ENCODE results near the gene PLSCR4.
A peak's percentile ranks its signal among the peaks of the same experiment; 100 is the strongest.
"Not testable (repeated sequence)": the region's sequence is repeated elsewhere in the genome, so short reads cannot be mapped to it uniquely, and the experiment has no call there.

The PLSCR4 gene

DNA sequence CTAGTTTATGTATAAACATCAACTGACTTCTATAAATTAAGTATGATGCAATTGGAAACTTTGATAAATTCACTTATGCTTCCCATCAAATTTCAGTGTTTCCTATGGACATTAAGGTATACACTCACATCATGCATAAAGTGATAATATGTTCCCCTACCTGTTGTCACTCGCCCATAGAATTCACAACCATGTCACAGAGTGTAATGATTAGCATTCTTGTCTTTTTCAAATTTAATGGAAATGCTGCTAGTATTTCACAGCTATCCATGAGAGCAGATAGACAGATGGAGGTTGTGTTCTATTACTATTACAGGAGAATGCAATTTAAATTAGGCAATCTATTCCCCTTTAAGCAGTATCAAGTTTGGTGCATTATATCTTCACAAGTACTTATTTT, 984 bp downstream of the PLSCR4 start:
- Histone ChIP-seq H3K4me3 (ENCODE audit: low read length in 2 of 2) (peak overlapping the region; percentile 83 to 86), H3K9ac (ENCODE audit: low read depth in 1 of 2, low read length in 2 of 2) (peak overlapping the region; percentile 75 to 86), H3K36me3 (ENCODE audit: control insufficient read depth in 2 of 2, insufficient read depth in 2 of 2, low read length in 2 of 2) (no peaks in the 10 kb centered on the region), H3K27me3 (ENCODE audit: control insufficient read depth in 2 of 2, insufficient read depth in 2 of 2, low read length in 2 of 2) (no peaks in the 10 kb centered on the region), H3K4me1 (ENCODE audit: control insufficient read depth in 2 of 2, insufficient read depth in 2 of 2, low read length in 2 of 2) (peaks cover 4 to 5% of the 10 kb centered on the region in 2 donors), H3K9me3 (ENCODE audit: control insufficient read depth in 2 of 2, low read length in 2 of 2) (no peaks in the 10 kb centered on the region), H3K27ac (ENCODE audit: low read depth in 2 of 2, low read length in 2 of 2) (peak overlapping the region; percentile 90)

DNA sequence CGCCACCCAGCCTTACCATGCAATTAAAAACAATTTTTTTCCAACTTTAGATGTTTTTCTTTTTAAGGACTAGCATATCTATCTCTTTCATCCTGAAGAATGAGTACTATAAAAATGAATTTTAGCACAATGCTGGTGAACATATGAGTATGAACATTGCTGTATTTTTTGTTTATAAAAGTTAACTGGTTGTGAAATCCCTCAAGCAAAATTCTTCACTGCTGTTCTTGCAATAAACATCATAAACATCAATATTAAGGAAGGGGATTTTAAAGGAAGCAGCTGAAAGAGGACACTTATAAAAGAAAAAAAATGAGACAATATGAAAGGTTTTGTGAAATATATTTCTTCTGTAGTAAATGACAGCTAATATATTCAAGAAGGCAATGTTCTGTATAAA, 3.0 kb downstream of the PLSCR4 start:
- Histone ChIP-seq H3K4me3 (ENCODE audit: low read length in 2 of 2) (no peak overlapping the region), H3K27ac (ENCODE audit: low read depth in 2 of 2, low read length in 2 of 2) (no peak overlapping the region), H3K27me3 (ENCODE audit: control insufficient read depth in 2 of 2, insufficient read depth in 2 of 2, low read length in 2 of 2) (no peaks in the 10 kb centered on the region)

GRCh38 chr3:146246526-146246925, 4.4 kb downstream of the PLSCR4 start:
- Histone ChIP-seq H3K27me3 (ENCODE audit: control insufficient read depth in 2 of 2, insufficient read depth in 2 of 2, low read length in 2 of 2) (no peaks in the 10 kb centered on the region), H3K27ac (ENCODE audit: low read depth in 2 of 2, low read length in 2 of 2) (no peak overlapping the region), H3K36me3 (ENCODE audit: control insufficient read depth in 2 of 2, insufficient read depth in 2 of 2, low read length in 2 of 2) (no peaks in the 10 kb centered on the region), H3K4me3 (ENCODE audit: low read length in 2 of 2) (no peak overlapping the region), H3K9ac (ENCODE audit: low read depth in 1 of 2, low read length in 2 of 2) (no peak overlapping the region), H3K4me1 (ENCODE audit: control insufficient read depth in 2 of 2, insufficient read depth in 2 of 2, low read length in 2 of 2) (peaks cover 4 to 5% of the 10 kb centered on the region in 2 donors), H3K9me3 (ENCODE audit: control insufficient read depth in 2 of 2, low read length in 2 of 2) (no peaks in the 10 kb centered on the region)

More for the DNA sequence above, 3.0 kb downstream of the PLSCR4 start:
- H3K9me3 ChIP-seq (ENCODE audit: control insufficient read depth in 2 of 2, low read length in 2 of 2), result no peaks in the 10 kb centered on the region
- peaks cover 4 to 5% of the 10 kb centered on the region in 2 donors for H3K4me1 ChIP-seq (ENCODE audit: control insufficient read depth in 2 of 2, insufficient read depth in 2 of 2, low read length in 2 of 2)
- H3K36me3 ChIP-seq (ENCODE audit: control insufficient read depth in 2 of 2, insufficient read depth in 2 of 2, low read length in 2 of 2), result no peaks in the 10 kb centered on the region
- H3K9ac ChIP-seq (ENCODE audit: low read depth in 1 of 2, low read length in 2 of 2), result no peak overlapping the region

DNA sequence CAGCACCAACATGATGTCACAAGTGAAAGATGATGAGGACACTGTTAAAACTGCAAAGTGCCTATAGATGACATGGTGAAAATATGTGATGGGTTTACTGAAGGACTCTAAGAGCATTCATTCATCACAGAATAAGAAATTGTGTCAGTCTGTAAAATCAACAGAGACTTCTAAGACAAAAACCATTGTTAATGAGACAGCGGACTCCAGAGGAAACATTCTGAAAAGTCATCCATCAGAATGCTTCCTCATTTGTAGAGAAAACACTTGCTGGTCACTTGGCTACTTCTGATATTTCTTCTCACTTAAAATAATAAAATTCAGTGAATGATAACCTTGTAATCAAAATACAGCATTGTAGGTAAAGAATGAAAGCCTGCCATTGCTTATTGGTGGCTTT, 7.3 kb downstream of the PLSCR4 start:
- Histone ChIP-seq H3K36me3 (ENCODE audit: control insufficient read depth in 2 of 2, insufficient read depth in 2 of 2, low read length in 2 of 2) (no peaks in the 10 kb centered on the region), H3K27me3 (ENCODE audit: control insufficient read depth in 2 of 2, insufficient read depth in 2 of 2, low read length in 2 of 2) (no peaks in the 10 kb centered on the region), H3K9me3 (ENCODE audit: control insufficient read depth in 2 of 2, low read length in 2 of 2) (no peaks in the 10 kb centered on the region), H3K27ac (ENCODE audit: low read depth in 2 of 2, low read length in 2 of 2) (no peak overlapping the region), H3K4me3 (ENCODE audit: low read length in 2 of 2) (no peak overlapping the region), H3K9ac (ENCODE audit: low read depth in 1 of 2, low read length in 2 of 2) (no peak overlapping the region), H3K4me1 (ENCODE audit: control insufficient read depth in 2 of 2, insufficient read depth in 2 of 2, low read length in 2 of 2) (peaks cover 0 to under 1% of the 10 kb centered on the region in 2 donors)

DNA sequence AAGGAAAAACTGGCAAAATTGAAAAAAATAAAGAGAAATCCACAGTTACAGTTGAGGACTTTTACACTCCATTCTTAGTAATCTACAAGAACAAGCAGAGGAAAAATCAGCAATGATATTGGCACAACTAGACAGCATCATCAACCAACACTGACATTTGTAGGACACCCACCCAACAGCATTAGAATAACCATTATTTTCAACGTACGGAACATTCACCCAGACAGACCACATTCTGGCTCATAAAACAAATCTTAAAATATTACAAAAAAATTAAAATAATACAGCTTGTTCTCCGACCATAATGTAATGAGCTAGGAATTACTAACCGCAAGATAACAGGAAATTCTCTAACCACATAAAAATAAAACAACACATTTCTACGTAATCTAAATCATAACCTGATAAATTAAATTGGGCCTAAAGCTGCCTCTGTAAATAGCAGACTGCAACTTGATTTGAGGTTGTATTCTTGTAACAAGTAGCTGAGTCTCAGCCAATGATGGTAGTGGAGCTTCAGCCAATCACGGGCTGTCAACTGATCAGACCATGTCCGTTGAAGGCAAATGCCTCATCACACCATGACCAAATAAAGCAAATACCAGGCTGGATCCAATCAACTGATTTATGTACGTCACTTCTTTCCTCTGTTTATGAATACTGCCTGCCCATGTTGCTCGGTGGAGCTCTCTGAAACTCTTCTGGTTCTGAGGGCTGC, 9.2 kb downstream of the PLSCR4 start:
- H3K4me1 ChIP-seq (ENCODE audit: control insufficient read depth in 2 of 2, insufficient read depth in 2 of 2, low read length in 2 of 2), result no peaks in the 10 kb centered on the region
- H3K36me3 ChIP-seq (ENCODE audit: control insufficient read depth in 2 of 2, insufficient read depth in 2 of 2, low read length in 2 of 2), result no peaks in the 10 kb centered on the region
- no peak overlapping the region for H3K9ac ChIP-seq (ENCODE audit: low read depth in 1 of 2, low read length in 2 of 2)
- H3K4me3 ChIP-seq (ENCODE audit: low read length in 2 of 2), result no peak overlapping the region
- H3K27me3 ChIP-seq (ENCODE audit: control insufficient read depth in 2 of 2, insufficient read depth in 2 of 2, low read length in 2 of 2), result no peaks in the 10 kb centered on the region
- H3K27ac ChIP-seq (ENCODE audit: low read depth in 2 of 2, low read length in 2 of 2), result no peak overlapping the region
- peaks cover 0 to 4% of the 10 kb centered on the region in 2 donors for H3K9me3 ChIP-seq (ENCODE audit: control insufficient read depth in 2 of 2, low read length in 2 of 2)

DNA sequence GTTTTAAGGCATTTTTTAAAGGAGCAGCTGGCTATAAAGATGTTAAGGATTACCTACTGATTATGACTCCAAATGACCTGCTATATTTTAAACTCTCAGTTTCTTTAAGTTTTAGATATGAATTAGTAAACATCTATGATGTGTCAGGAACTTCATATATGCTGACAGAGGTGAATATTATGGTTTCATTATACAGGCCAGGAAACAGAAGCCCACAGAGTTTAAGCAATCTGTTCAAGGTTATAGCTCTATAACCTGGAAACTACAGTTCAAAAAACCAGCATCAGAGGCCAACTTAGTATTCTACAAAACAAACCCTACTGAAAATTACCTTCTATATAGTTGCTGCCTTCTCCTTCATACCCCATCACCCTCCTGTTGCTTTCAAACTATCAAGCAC, 17.4 kb downstream of the PLSCR4 start:
- peaks cover 0 to 6% of the 10 kb centered on the region in 2 donors for H3K4me1 ChIP-seq (ENCODE audit: control insufficient read depth in 2 of 2, insufficient read depth in 2 of 2, low read length in 2 of 2)
- H3K4me3 ChIP-seq (ENCODE audit: low read length in 2 of 2), result no peak overlapping the region
- no peak overlapping the region for H3K27ac ChIP-seq (ENCODE audit: low read depth in 2 of 2, low read length in 2 of 2)
- H3K27me3 ChIP-seq (ENCODE audit: control insufficient read depth in 2 of 2, insufficient read depth in 2 of 2, low read length in 2 of 2), result no peaks in the 10 kb centered on the region
- H3K9ac ChIP-seq (ENCODE audit: low read depth in 1 of 2, low read length in 2 of 2), result no peak overlapping the region
- H3K36me3 ChIP-seq (ENCODE audit: control insufficient read depth in 2 of 2, insufficient read depth in 2 of 2, low read length in 2 of 2), result no peaks in the 10 kb centered on the region
- H3K9me3 ChIP-seq (ENCODE audit: control insufficient read depth in 2 of 2, low read length in 2 of 2), result peaks cover 0 to 4% of the 10 kb centered on the region in 2 donors

DNA sequence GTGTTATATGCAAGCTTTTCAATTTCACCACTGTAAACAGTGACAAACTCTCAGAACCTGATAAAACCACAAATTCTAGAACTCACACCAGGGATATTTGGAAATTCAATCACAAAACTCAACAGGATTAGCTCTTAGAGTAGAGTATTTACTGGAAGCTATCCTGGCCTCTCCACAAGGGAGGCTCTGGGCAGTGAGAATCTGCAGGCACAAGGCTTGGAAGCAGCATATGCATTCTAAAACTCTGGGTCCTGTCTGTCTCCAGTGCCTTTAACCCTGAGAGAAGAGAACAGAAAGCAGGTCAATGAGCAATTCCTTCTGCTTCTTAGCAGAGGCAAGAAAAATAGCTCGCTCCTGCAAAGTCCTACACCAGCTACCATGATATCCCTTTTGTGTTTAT, 23.4 kb downstream of the PLSCR4 start:
- Histone ChIP-seq H3K9me3 (ENCODE audit: control insufficient read depth in 2 of 2, low read length in 2 of 2) (no peaks in the 10 kb centered on the region), H3K36me3 (ENCODE audit: control insufficient read depth in 2 of 2, insufficient read depth in 2 of 2, low read length in 2 of 2) (no peaks in the 10 kb centered on the region), H3K4me1 (ENCODE audit: control insufficient read depth in 2 of 2, insufficient read depth in 2 of 2, low read length in 2 of 2) (peaks cover 3 to 19% of the 10 kb centered on the region in 2 donors), H3K27me3 (ENCODE audit: control insufficient read depth in 2 of 2, insufficient read depth in 2 of 2, low read length in 2 of 2) (no peaks in the 10 kb centered on the region), H3K9ac (ENCODE audit: low read depth in 1 of 2, low read length in 2 of 2) (no peak overlapping the region), H3K27ac (ENCODE audit: low read depth in 2 of 2, low read length in 2 of 2) (no peak overlapping the region), H3K4me3 (ENCODE audit: low read length in 2 of 2) (no peak overlapping the region)

- Histone ChIP-seq H3K9me3 (ENCODE audit: control insufficient read depth in 2 of 2, low read length in 2 of 2) (no peaks in the 10 kb centered on the region), H3K27ac (ENCODE audit: low read depth in 2 of 2, low read length in 2 of 2) (no peak overlapping the region), H3K4me3 (ENCODE audit: low read length in 2 of 2) (no peak overlapping the region), H3K36me3 (ENCODE audit: control insufficient read depth in 2 of 2, insufficient read depth in 2 of 2, low read length in 2 of 2) (no peaks in the 10 kb centered on the region), H3K4me1 (ENCODE audit: control insufficient read depth in 2 of 2, insufficient read depth in 2 of 2, low read length in 2 of 2) (peaks cover 4 to 21% of the 10 kb centered on the region in 2 donors), H3K9ac (ENCODE audit: low read depth in 1 of 2, low read length in 2 of 2) (no peak overlapping the region), H3K27me3 (ENCODE audit: control insufficient read depth in 2 of 2, insufficient read depth in 2 of 2, low read length in 2 of 2) (no peaks in the 10 kb centered on the region)
These were observed 24.0 kb downstream of the PLSCR4 start for GRCh38 chr3:146226881-146227280.

GRCh38 chr3:146225458-146225857, 25.4 kb downstream of the PLSCR4 start:
- not testable (repeated sequence) for H3K27ac ChIP-seq (ENCODE audit: low read depth in 2 of 2, low read length in 2 of 2); H3K36me3 ChIP-seq (ENCODE audit: control insufficient read depth in 2 of 2, insufficient read depth in 2 of 2, low read length in 2 of 2); H3K9ac ChIP-seq (ENCODE audit: low read depth in 1 of 2, low read length in 2 of 2); H3K9me3 ChIP-seq (ENCODE audit: control insufficient read depth in 2 of 2, low read length in 2 of 2); H3K4me3 ChIP-seq (ENCODE audit: low read length in 2 of 2); H3K27me3 ChIP-seq (ENCODE audit: control insufficient read depth in 2 of 2, insufficient read depth in 2 of 2, low read length in 2 of 2)
- H3K4me1 ChIP-seq (ENCODE audit: control insufficient read depth in 2 of 2, insufficient read depth in 2 of 2, low read length in 2 of 2), result peaks cover 4 to 28% of the 10 kb centered on the region in 2 donors

GRCh38 chr3:146223401-146224373, 27.2 kb downstream of the PLSCR4 start:
- Histone ChIP-seq H3K4me1 (ENCODE audit: control insufficient read depth in 2 of 2, insufficient read depth in 2 of 2, low read length in 2 of 2) (peaks cover 4 to 23% of the 10 kb centered on the region in 2 donors), H3K4me3 (ENCODE audit: low read length in 2 of 2) (peak overlapping the region in 1 of 2 donors; percentile 69), H3K9me3 (ENCODE audit: control insufficient read depth in 2 of 2, low read length in 2 of 2) (no peaks in the 10 kb centered on the region), H3K9ac (ENCODE audit: low read depth in 1 of 2, low read length in 2 of 2) (peak overlapping the region in 1 of 2 donors; percentile 17), H3K36me3 (ENCODE audit: control insufficient read depth in 2 of 2, insufficient read depth in 2 of 2, low read length in 2 of 2) (peaks cover 0 to 2% of the 10 kb centered on the region in 2 donors), H3K27ac (ENCODE audit: low read depth in 2 of 2, low read length in 2 of 2) (peak overlapping the region; percentile 75 to 87), H3K27me3 (ENCODE audit: control insufficient read depth in 2 of 2, insufficient read depth in 2 of 2, low read length in 2 of 2) (no peaks in the 10 kb centered on the region)
